ENCODE measurements around the gene EPS15.
"Not testable (repeated sequence)": the region's sequence is repeated elsewhere in the genome, so short reads cannot be mapped to it uniquely, and the experiment has no call there.

EPS15 gene

DNA sequence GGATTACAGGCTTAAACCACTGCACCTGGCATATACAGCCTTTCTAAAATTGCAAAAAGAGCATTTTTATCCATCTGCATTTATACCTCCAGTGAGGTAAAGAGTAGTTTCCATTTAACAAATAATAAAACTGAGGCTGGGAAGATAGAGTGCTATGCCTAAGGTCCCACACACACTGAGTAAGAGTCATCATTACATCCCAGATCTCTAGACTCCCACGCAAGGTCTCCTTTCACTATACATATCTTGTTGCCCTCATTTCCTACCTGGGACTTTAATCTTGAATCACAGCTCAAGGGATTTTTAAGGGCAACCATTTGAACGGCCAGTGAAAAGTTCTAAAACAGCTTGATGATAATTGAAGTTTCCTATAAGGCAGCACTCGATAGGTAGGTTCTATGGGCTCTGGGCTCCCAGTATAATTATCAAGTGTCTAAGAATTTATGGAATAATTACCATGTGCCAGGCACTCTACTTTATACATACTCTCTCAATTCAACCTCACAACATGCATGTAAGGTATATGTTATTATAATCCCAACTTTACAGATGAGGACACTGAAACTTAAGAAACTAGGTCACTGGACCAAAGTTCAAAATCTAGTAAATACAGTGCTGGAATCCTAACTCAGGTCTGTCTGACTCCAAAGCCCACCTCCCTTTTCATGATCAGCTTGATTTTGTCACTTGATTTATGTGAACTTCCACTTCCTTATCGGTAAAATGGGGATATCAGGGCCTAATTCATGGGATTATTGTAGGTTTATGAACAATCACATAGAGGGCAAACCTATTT lies 23.3 kb upstream of the EPS15 start:
- DNase-seq, result no peak

DNA sequence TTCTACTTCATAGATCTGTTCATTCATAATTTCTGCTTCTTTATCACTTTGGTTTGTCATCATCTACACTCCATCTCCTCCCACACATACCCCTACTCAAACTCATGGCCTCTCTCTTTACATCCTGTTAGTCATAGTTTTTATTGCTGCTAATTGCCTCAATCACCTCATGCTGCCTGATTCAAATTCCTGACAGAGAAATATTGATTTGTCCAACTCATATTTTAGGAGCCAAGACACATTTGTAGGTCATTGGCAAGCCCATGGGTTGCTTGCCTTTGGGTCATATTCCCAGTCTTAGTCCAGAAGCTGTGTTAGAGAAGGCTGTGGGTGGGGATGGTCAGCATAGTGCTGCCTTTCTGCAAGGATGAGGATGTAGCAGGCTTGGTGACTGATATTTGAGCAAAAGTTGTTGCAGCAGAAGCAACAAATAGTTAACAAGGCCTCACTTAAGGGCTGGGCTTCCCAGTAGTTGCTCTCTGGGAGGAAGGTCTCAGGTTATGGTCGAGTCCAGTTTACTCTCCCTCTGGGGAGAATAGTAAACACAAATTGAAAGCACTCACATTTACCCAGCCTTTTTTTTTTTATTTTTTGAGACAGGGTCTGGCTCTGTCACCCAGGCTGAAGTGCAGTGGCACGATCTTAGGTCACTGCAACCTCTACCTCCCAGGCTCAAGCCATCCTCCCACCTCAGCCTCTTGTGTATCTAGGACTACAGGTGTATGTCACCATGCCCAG lies 22.4 kb upstream of the EPS15 start:
- DNase-seq, result no peak

DNA sequence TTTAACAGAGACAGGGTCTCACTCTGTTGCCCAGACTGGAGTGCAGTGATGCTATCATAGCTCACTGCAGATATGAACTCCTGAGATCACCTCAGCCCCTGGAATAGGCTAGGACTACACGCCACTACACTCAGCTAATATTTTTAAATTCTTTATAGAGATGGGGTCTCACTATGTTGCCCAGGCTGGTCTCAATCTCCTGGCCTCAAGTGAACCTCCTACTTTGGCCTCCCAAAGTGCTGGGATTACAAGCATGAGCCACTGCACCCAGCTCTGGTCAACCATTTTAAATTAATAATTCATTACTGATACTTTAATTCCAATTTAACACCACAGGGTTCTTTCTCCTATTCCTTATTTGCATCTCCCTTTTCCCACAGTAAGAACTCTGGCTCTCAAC lies 18.5 kb upstream of the EPS15 start:
- no peak for DNase-seq

DNA sequence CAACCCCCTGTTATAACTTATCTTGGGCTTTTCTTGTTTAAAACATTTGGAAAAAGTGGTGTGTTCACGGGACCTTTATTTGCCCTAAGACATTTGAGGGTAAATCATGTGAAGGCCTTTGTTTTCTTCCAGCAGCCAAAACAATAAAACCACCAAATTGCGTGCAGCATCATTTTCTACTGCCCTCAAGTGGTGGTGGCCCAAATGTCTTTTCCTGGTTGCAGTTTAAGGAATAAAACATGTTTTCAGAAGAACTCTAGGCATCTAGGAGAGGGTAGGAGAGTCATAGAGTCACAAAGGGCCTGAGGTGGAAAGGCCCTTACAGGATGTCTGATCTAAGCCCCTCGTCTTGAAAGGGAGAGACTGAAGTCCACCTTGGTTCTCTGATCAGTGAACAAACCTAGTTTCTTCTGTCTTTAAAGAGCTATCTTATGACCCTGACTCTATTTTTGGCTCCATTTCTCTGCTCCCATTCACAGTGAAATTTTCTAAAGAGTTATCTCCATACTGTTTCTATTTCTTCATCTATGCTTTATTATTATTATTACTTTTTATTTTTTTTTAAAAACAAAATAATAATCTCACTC lies 16.0 kb upstream of the EPS15 start:
- DNase-seq, result peak; percentile 8 to 68

GRCh38 chr1:51534447-51534846 lies 15.4 kb upstream of the EPS15 start:
- no peak for DNase-seq

GRCh38 chr1:51532853-51533252 lies 13.8 kb upstream of the EPS15 start:
- no peak for DNase-seq

DNA sequence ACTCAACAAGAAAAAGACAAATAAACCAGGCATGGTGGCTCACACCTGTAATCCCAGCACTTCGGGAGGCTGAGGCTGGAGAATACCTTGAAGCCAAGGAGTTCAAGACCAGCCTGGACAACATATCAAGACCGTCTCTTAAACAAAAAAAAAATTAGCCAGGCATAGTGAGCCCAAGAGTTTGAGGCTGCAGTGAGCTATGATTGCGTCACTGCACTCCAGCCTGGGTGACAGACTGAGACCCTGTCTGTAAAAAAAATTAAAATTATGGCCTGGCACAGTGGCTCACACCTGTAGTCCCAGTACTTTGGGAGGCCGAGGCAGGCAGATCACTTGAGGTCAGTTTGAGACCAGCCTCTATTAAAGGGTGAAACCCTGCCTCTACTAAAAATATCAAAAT lies 11.4 kb upstream of the EPS15 start:
- not testable (repeated sequence) for DNase-seq

DNA sequence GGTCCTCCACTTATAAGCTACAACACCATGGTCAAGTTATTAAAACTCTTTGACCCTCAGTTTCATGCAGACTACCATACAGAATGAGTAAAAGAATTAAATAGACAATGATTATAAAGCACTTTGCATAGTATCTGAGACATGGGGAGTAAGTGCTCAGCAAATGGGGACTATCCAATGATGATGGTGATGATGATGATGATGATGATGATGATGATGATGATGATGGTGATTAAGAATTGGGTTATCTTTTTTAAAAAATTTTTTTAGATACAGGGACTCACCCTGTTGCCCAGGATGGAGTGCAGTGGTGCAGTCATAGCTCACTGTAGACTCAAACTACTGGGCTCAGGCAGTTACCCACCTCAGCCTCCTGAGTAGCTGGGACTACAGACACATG lies 8.1 kb upstream of the EPS15 start:
- no peak for DNase-seq

- DNase-seq, result no peak
These were observed 7.2 kb upstream of the EPS15 start for GRCh38 chr1:51526248-51526647.

DNA sequence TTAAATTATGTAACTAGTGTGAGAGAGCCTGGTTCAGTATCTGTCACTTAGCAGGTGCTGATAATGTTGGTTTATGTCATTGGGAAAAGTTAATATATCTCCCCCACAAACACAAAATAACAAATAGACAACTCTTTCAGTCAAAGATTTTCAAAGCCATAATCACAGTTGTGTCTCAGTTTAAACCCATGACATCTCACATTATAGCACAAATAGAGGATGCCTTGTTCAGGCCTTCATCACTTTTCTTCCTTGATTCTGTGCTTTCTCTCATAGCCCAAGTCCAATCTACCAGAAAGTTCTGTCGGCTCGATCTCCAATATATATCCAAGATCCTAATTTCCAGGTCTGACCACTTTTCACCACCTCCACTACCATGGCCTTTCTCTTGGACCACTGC lies 6.2 kb upstream of the EPS15 start:
- DNase-seq, result no peak

DNA sequence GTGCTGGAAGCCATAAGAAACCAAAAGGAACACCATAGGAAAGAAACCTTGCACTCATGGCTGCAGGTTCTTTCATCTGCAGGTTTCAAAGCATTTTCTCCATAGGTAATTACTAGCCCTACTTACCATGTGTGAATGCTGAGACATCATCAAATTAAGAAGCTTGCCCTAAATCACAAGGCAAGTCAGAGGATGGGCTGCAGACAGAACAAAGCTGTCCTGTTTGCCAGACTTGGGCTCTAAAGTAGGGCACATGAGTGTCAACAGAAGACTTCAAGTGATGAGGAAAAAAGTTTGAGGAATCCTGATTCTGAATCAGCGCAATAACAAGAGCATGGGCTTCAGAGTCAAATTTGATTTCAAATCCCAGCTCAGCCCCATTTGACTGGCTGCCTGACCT lies 5.8 kb upstream of the EPS15 start:
- DNase-seq, result no peak

DNA sequence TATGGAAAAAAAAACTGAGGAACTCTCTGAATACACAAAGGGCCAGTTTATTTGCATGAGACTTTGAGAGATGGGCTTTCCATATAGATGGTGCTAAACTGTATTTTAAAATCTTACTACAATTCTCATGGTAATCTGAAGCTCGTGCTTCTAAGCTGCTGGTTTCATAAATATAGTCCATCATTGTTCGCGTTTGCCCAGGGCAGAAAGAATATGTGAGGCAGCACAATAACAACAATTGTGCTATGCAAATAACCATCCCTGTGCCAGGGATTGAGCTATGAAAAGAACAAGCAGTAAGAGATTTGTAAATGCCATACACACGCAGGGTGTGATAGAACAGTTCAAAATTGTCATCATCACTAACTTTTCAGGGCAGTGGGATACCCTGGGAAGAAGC lies 4.9 kb upstream of the EPS15 start:
- no peak for DNase-seq

GRCh38 chr1:51520700-51521248 lies 1.7 kb upstream of the EPS15 start:
- no peak for DNase-seq

DNA sequence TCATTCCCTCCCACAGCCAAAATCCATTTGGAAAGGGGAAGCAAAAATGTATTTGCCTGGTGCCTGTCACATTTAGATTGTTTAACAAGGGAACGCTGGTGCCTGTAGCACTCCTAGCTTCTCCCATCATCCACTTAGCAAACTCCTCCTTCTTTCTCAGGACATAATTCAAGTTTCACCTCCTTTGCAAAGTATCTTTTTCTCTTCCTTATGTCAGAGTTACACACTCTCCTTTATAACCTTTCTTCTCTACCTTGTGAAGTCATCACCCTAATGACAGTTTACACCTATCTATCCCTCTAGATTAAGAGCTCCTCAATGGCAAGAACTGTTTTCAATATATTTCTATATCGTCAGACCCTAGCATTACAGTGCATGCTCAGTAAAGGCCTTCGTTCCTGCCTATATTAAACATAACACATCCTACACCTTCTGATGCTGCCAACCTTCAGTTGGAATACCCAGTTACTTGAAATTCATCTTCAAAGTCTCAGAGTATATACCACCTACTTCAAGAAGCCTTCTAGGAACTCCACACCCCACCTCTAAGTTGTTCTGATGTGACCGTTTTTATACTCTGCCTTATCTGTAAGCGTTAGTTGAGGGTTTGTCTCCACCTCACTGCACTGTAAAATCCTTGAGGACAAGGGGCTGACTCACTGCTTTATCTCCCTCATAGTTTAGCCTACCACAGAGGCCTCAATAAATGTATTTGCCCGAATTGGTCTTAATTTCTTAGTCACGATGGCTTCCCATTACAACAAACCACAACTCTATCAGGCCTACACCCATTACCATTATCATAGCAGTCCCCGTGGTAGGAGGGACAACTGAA lies 1.0 kb upstream of the EPS15 start:
- no peak for DNase-seq

DNA sequence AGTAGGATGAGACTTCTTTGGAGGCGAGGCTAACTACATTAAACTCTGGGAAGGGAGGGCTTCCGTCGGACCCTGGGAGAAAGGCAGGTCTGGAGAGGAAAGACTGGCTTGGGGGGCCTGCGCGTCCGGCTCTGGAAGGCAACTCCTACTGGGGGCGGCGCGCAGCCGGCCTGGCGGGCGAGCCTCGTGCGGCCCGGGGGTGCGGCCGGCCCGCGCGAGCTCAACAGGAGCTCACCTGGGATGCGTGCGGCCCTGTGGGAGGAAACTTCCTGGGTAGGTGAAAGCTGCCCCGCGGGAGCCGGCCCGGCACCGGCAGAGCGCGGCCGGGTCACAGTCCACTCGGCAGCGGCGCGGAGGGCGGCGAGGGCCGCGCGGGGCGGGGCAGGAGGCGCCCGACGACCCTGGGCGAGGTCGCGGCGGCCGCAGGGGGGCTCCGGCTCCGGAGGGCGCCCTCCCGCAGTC lies 449 bp downstream of the EPS15 start:
- no peak for DNase-seq

DNA sequence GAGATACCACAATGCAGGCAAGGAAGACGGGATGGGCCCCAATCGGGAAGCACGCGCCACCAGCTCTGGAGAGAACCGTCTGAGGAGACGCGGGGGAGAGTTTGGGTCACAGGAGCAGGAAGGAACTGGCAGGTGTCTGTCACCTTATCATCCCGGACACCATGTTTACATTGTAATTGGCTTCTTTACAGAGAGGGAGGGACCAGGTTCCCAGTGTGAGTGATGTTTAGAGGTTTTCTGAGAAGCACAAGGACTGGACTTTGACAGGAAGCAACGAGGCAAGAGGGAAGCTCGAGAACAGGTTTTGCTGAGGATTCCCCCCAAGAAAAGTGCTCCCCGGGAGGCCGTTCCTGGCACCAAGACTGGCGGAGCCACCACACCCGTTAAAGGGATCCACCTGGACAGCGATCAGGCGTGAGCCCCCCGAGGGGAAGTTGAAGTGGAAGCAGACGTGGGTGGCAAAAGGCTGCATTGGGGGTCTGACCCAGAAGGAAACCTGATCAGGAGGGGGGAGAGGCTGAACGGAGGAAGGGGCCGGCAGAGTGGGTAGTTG lies 957 bp downstream of the EPS15 start:
- peak in 1 of 2 experiments; percentile 59 for DNase-seq

DNA sequence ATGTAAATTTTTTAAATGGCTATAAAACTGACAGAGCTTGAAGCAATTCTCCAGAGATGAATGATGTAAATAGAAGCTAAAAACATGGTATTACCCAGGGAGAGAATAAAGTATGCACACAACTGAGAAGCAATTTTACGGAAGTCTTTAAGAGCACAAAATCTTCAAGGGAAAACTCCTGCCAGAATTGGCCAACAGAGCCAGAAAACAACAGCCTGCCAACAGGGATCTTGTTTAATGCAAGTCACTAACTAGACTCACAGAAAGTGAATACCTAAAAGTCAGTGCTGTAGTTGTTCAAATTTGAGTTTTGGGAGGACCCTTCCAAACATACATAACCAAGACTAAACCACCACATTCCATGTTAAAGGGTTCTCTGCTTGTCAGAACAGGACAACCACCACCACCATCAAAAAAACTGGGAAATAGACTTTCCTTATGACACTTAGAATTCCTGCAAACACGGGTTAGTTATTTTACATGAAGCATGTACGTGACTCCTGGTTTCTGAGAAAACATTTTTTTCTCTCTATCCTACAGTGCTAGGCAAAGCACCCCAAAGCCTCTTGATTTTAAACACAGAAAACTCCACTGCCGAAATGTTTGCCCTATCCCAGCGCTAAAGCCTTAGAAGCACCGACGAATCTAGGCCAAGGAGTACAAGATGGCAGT lies 1.6 kb downstream of the EPS15 start:
- DNase-seq, result peak in 1 of 2 experiments; percentile 38

DNA sequence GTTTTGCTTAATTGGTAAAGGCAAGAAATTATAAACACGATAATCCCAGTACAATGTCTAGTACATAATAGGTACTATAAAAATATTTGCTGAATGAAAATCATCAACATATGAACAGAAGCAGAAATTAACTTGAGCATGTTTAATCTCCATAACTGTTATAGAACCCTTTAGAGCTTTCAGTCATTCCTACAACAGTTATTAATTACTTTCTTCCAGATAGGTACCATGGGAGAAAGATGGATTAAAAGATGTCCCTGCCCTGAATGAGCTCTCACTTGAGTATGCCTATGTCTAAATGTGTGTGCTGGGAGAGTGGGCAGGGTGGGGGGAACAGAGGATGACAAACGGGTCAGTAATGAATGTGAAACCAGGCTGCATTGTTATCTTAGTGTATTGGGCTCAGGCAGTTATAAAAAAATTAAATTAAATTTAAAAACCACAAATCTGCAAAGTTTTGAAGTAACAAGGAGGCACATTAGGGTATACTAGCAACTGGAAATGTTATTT lies 2.4 kb downstream of the EPS15 start:
- DNase-seq, result no peak

DNA sequence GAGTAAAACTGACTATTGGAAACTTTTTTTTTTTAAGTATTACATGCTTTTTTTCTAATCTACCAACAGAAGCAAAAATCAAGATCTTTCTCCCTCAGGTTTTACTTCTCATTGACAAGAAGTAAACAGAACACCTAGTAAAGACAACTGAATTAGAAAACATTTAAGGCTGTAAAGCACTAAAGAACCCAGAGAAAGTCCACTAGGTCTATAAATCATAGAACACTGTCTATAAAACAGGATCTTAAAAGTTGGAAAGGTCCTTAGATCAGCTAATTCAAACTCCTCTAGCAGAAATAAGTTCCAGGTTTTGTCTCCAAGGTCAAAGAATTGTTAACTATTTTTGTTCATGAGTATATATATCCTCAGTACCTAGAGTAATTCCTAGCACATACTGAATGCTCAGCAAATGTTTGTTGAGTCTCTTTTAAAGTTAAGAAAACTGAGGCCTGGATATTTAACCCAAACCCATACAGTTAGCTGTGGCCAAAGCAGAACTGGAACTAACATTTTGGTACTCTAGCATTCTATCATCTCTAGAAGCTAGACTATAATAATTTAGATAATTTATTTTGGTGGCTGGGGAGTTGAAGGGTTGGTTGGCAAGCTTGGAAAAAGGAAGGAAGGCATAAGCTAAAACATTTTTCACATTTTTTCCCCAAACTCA lies 3.0 kb downstream of the EPS15 start:
- no peak for DNase-seq

- DNase-seq, result no peak
These were observed 3.6 kb downstream of the EPS15 start for GRCh38 chr1:51515312-51515960.

Data from NCI-H446 (cell line).